ENCODE results near the gene HYAL4. TPM values are rescaled to one million over a fixed set of nuclear protein-coding genes. Genes with fewer than 3 reads are reported as not detected.
"Not testable (repeated sequence)": the region's sequence is repeated elsewhere in the genome, so short reads cannot be mapped to it uniquely, and the experiment has no call there.

The HYAL4 gene
- total and polyA plus RNA-seq, 2 donors (not counting 3 experiments of a cell fraction or from before 2014, with no cell fraction given): not detected

DNA sequence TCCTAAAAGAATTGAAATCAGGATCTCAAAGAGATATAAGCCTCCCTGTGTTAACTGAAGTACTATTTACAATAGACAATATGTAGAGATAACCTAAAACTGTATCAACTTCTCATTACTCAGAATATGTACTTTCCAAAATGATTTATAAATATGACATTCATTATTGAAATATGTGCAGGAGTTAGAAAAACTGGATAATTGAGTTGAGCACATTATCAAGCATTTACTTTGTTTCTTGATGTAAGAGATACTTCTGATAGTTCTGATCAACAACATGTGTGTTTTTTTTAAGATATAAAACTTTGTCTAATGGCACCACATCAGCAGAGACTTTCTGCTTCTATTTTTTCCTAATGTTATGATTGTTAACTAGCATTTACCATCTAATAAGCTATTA lies 38.2 kb downstream of the HYAL4 start:
- H3K4me2 ChIP-seq (ENCODE audit: insufficient read depth, low read length): no peak overlapping the region
- H3K36me3 ChIP-seq (ENCODE audit: control insufficient read depth in 2 of 2, extremely low read depth in 1 of 2, insufficient read depth in 2 of 2, low read length in 2 of 2): no peaks in the 10 kb centered on the region
- no peaks in the 10 kb centered on the region for H3K79me2 ChIP-seq (ENCODE audit: control insufficient read depth, insufficient read depth, low read length)
- H3K4me3 ChIP-seq (replicated peaks in 1 of 3; ENCODE audit: insufficient read depth in 1 of 3, low read depth in 1 of 3, low read length in 3 of 3): no peak overlapping the region
- H4K20me1 ChIP-seq (replicated peaks; ENCODE audit: control insufficient read depth, extremely low read depth, insufficient read depth, low read length): no peaks in the 10 kb centered on the region
- FAIRE-seq (no peak), DNase-seq (ENCODE audit: low read depth, low spot score) (no peak)
- H3K27ac ChIP-seq (ENCODE audit: insufficient read depth, low read depth, low read length): no peak overlapping the region
- H3K9ac ChIP-seq (replicated peaks; ENCODE audit: extremely low read depth, insufficient read depth, low read length): no peak overlapping the region
- dilution Hi-C loops (cut with MboI; ENCODE audit: extremely low pct_ligation_motif_present, low sequenced_read_pairs) (no loop called here), intact Hi-C loops (cut with micrococcal nuclease) (no loop called here)
- H3K9me3 ChIP-seq (replicated peaks; ENCODE audit: control insufficient read depth, insufficient read depth, low read length): no peaks in the 10 kb centered on the region
- H3K4me1 ChIP-seq (ENCODE audit: control insufficient read depth, extremely low read depth, insufficient read depth, low read length): no peaks in the 10 kb centered on the region
- H3K9me1 ChIP-seq (replicated peaks; ENCODE audit: control insufficient read depth, extremely low read depth, insufficient read depth, low read length): no peaks in the 10 kb centered on the region
- BruUV-seq (replicated peaks): no TSS peak
- CTCF ChIA-PET: no interaction called here
- no peaks in the 10 kb centered on the region for H3K27me3 ChIP-seq (ENCODE audit: control insufficient read depth in 2 of 2, insufficient read depth in 2 of 2, low read length in 2 of 2)
- TF ChIP-seq JUN (IDR thresholded peaks at IDR 0.05; ENCODE audit: borderline replicate concordance, insufficient read depth, insufficient read length, low read depth): no peak
- POLR2A ChIA-PET: no interaction called here
- no peak overlapping the region for H2AFZ ChIP-seq (ENCODE audit: low read depth, low read length)

DNA sequence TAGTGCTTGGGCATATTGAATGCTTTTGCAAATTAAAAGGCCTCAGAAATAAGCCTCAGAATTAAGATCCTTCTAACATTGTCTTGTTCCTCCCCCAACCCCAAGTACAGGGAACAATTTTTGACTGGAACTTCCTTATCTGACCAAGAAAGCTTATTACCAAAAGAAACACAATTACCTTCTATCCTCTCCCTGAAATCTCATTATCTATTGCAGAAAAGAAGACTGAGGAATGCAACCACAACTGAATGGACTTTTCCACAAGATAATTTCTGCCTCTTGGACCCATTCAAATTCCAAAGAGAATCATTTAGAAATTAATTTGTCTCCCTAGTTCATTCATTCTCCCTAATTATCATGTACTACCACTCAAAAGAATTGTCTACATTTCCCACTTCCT lies 43.2 kb downstream of the HYAL4 start:
- ChIA-PET CTCF (no interaction called here), POLR2A (no interaction called here)
- BruUV-seq (replicated peaks): no TSS peak
- no peak overlapping the region for H2AFZ ChIP-seq (ENCODE audit: low read depth, low read length)
- no peak overlapping the region for H3K27ac ChIP-seq (ENCODE audit: insufficient read depth, low read depth, low read length)
- no peaks in the 10 kb centered on the region for H3K36me3 ChIP-seq (ENCODE audit: control insufficient read depth in 2 of 2, extremely low read depth in 1 of 2, insufficient read depth in 2 of 2, low read length in 2 of 2)
- TF ChIP-seq FOS (IDR thresholded peaks at IDR 0.05; ENCODE audit: borderline replicate concordance, insufficient read depth, low read length) (no peak), POLR2A (IDR thresholded peaks at IDR 0.05; ENCODE audit: low read depth, low read length) (no peak), MYC (IDR thresholded peaks at IDR 0.05; ENCODE audit: low read depth, low read length) (no peak), EZH2 (IDR thresholded peaks at IDR 0.05; ENCODE audit: borderline replicate concordance, low read depth, low read length, severe bottlenecking) (no peak), GATA2 (IDR thresholded peaks at IDR 0.05; ENCODE audit: insufficient read depth, insufficient read length, low read depth, low read length) (no peak)
- TF ChIP-seq, protein P1, sequence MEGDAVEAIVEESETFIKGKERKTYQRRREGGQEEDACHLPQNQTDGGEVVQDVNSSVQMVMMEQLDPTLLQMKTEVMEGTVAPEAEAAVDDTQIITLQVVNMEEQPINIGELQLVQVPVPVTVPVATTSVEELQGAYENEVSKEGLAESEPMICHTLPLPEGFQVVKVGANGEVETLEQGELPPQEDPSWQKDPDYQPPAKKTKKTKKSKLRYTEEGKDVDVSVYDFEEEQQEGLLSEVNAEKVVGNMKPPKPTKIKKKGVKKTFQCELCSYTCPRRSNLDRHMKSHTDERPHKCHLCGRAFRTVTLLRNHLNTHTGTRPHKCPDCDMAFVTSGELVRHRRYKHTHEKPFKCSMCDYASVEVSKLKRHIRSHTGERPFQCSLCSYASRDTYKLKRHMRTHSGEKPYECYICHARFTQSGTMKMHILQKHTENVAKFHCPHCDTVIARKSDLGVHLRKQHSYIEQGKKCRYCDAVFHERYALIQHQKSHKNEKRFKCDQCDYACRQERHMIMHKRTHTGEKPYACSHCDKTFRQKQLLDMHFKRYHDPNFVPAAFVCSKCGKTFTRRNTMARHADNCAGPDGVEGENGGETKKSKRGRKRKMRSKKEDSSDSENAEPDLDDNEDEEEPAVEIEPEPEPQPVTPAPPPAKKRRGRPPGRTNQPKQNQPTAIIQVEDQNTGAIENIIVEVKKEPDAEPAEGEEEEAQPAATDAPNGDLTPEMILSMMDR (IDR thresholded peaks at IDR 0.05; ENCODE audit: extremely low read depth in 1 of 2, insufficient read depth in 1 of 2, low read depth in 1 of 2, low read length in 2 of 2): no peak
- no peaks in the 10 kb centered on the region for H4K20me1 ChIP-seq (replicated peaks; ENCODE audit: control insufficient read depth, extremely low read depth, insufficient read depth, low read length)
- no peaks in the 10 kb centered on the region for H3K4me1 ChIP-seq (ENCODE audit: control insufficient read depth, extremely low read depth, insufficient read depth, low read length)
- FAIRE-seq: no peak
- H3K9me3 ChIP-seq (replicated peaks; ENCODE audit: control insufficient read depth, insufficient read depth, low read length): no peaks in the 10 kb centered on the region
- H3K4me2 ChIP-seq (ENCODE audit: insufficient read depth, low read length): no peak overlapping the region
- no peak for DNase-seq (ENCODE audit: low read depth, low spot score)
- H3K9ac ChIP-seq (replicated peaks; ENCODE audit: extremely low read depth, insufficient read depth, low read length): no peak overlapping the region
- H3K27me3 ChIP-seq (ENCODE audit: control insufficient read depth in 2 of 2, insufficient read depth in 2 of 2, low read length in 2 of 2): no peaks in the 10 kb centered on the region
- no peak overlapping the region for H3K4me3 ChIP-seq (replicated peaks in 1 of 3; ENCODE audit: insufficient read depth in 1 of 3, low read depth in 1 of 3, low read length in 3 of 3)
- no peaks in the 10 kb centered on the region for H3K79me2 ChIP-seq (ENCODE audit: control insufficient read depth, insufficient read depth, low read length)
- no peaks in the 10 kb centered on the region for H3K9me1 ChIP-seq (replicated peaks; ENCODE audit: control insufficient read depth, extremely low read depth, insufficient read depth, low read length)
- intact Hi-C loops (cut with micrococcal nuclease): no loop called here
- dilution Hi-C loops (cut with MboI; ENCODE audit: extremely low pct_ligation_motif_present, low sequenced_read_pairs): no loop called here

DNA sequence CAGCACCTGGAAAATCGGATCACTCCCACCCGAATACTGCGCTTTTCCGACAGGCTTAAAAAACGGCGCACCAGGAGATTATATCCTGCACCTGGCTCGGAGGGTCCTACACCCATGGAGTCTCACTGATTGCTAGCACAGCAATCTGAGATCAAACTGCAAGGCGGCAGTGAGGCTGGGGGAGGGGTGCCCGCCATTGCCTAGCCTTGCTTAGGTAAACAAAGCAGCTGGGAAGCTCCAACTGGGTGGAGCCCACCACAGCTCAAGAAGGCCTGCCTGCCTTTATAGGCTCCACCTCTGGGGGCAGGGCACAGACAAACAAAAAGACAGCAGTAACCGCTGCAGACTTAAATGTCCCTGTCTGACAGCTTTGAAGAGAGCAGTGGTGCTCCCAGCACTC lies 49.8 kb downstream of the HYAL4 start:
- BruUV-seq (replicated peaks); dilution Hi-C loops (cut with MboI; ENCODE audit: extremely low pct_ligation_motif_present, low sequenced_read_pairs); H3K9me1 ChIP-seq (replicated peaks; ENCODE audit: control insufficient read depth, extremely low read depth, insufficient read depth, low read length); H3K9me3 ChIP-seq (replicated peaks; ENCODE audit: control insufficient read depth, insufficient read depth, low read length); H4K20me1 ChIP-seq (replicated peaks; ENCODE audit: control insufficient read depth, extremely low read depth, insufficient read depth, low read length); H3K27me3 ChIP-seq (ENCODE audit: control insufficient read depth in 2 of 2, insufficient read depth in 2 of 2, low read length in 2 of 2); H3K79me2 ChIP-seq (ENCODE audit: control insufficient read depth, insufficient read depth, low read length); H3K4me2 ChIP-seq (ENCODE audit: insufficient read depth, low read length); DNase-seq (ENCODE audit: low read depth, low spot score); H3K36me3 ChIP-seq (ENCODE audit: control insufficient read depth in 2 of 2, extremely low read depth in 1 of 2, insufficient read depth in 2 of 2, low read length in 2 of 2); H3K9ac ChIP-seq (replicated peaks; ENCODE audit: extremely low read depth, insufficient read depth, low read length); POLR2A ChIA-PET; H3K4me3 ChIP-seq (replicated peaks in 1 of 3; ENCODE audit: insufficient read depth in 1 of 3, low read depth in 1 of 3, low read length in 3 of 3); H2AFZ ChIP-seq (ENCODE audit: low read depth, low read length); H3K27ac ChIP-seq (ENCODE audit: insufficient read depth, low read depth, low read length); FAIRE-seq; intact Hi-C loops (cut with micrococcal nuclease); CTCF ChIA-PET; H3K4me1 ChIP-seq (ENCODE audit: control insufficient read depth, extremely low read depth, insufficient read depth, low read length): not testable (repeated sequence)

Data from endothelial cell of umbilical vein (primary cell).